ENCODE measurements around the gene HIGD2B. TPM values are rescaled to one million over a fixed set of nuclear protein-coding genes. Genes with fewer than 3 reads are reported as not detected.
A peak's percentile ranks its signal among the peaks of the same experiment; 100 is the strongest.
"Not testable (repeated sequence)": the region's sequence is repeated elsewhere in the genome, so short reads cannot be mapped to it uniquely, and the experiment has no call there.

The HIGD2B gene
- total and polyA plus RNA-seq, 3 donors from 2014 or later = 2.2 to 10.2 (median 2.4) TPM

GRCh38 chr15:72680931-72681330 lies 5.1 kb downstream of the HIGD2B start:
- whole genome bisulfite sequencing, 2 donors = 57 to 61% methylated on average over 3 of the region's 3 CpGs
- intact Hi-C loops (cut with DNase I; ENCODE audit: low total_unique reads) = no loop called here

GRCh38 chr15:72676838-72677237 lies 9.1 kb downstream of the HIGD2B start:
- H3K9me3 ChIP-seq = no peaks in the 10 kb centered on the region
- no peaks in the 10 kb centered on the region for H3K27me3 ChIP-seq
- H3K27ac ChIP-seq = no peak overlapping the region
- H3K36me3 ChIP-seq (ENCODE audit: low read depth, missing control alignments) = no peaks in the 10 kb centered on the region
- intact Hi-C loops (cut with DNase I; ENCODE audit: low total_unique reads) = no loop called here
- DNase-seq = no peak
- H3K4me3 ChIP-seq = no peak overlapping the region
- H3K4me1 ChIP-seq = no peaks in the 10 kb centered on the region
- TF ChIP-seq, protein P1, sequence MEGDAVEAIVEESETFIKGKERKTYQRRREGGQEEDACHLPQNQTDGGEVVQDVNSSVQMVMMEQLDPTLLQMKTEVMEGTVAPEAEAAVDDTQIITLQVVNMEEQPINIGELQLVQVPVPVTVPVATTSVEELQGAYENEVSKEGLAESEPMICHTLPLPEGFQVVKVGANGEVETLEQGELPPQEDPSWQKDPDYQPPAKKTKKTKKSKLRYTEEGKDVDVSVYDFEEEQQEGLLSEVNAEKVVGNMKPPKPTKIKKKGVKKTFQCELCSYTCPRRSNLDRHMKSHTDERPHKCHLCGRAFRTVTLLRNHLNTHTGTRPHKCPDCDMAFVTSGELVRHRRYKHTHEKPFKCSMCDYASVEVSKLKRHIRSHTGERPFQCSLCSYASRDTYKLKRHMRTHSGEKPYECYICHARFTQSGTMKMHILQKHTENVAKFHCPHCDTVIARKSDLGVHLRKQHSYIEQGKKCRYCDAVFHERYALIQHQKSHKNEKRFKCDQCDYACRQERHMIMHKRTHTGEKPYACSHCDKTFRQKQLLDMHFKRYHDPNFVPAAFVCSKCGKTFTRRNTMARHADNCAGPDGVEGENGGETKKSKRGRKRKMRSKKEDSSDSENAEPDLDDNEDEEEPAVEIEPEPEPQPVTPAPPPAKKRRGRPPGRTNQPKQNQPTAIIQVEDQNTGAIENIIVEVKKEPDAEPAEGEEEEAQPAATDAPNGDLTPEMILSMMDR (IDR thresholded peaks at IDR 0.05) = no peak
- no peak for TF ChIP-seq POLR2A (IDR thresholded peaks at IDR 0.05)
- 85 to 93% methylated on average over 4 of the region's 4 CpGs for WGBS, 2 donors

More at GRCh38 chr15:72680931-72681330, 5.1 kb downstream of the HIGD2B start:
- no peaks in the 10 kb centered on the region for H3K27me3 ChIP-seq
- TF ChIP-seq, protein P1 (IDR thresholded peaks at IDR 0.05) = no peak
- TF ChIP-seq POLR2A (IDR thresholded peaks at IDR 0.05) = no peak
- no peaks in the 10 kb centered on the region for H3K9me3 ChIP-seq
- no peaks in the 10 kb centered on the region for H3K4me1 ChIP-seq
- H3K36me3 ChIP-seq (ENCODE audit: low read depth, missing control alignments) = no peaks in the 10 kb centered on the region
- no peak overlapping the region for H3K4me3 ChIP-seq
- DNase-seq = no peak
- no peak overlapping the region for H3K27ac ChIP-seq

DNA sequence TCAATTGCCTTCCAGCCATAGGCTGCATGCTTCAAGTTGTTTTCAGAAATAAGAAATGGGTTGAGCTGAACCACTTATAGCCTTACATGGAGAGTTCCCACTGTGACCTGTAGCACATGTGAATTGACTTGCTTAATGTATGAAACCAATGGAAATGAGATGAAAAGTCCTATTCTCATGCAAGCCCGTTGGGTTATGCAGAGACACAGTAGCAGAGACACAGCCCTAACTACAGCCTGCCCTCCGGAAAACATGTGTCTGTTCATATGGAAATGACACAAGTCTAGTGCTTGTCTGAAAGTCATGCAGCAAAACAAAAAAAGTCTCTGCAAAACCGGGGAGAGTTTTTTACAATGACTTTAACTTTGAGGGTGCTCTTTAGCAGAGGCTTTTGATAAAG lies 14.5 kb downstream of the HIGD2B start:
- intact Hi-C loops (cut with DNase I; ENCODE audit: low total_unique reads) = no loop called here
- no peaks in the 10 kb centered on the region for H3K36me3 ChIP-seq (ENCODE audit: low read depth, missing control alignments)
- no peaks in the 10 kb centered on the region for H3K9me3 ChIP-seq
- no peaks in the 10 kb centered on the region for H3K27me3 ChIP-seq
- H3K27ac ChIP-seq = no peak overlapping the region
- TF ChIP-seq POLR2A (IDR thresholded peaks at IDR 0.05) = no peak
- TF ChIP-seq, protein P1 (IDR thresholded peaks at IDR 0.05) = no peak
- WGBS, 2 donors = 40 to 41% methylated on average over 3 of the region's 3 CpGs
- H3K4me1 ChIP-seq = no peaks in the 10 kb centered on the region
- H3K4me3 ChIP-seq = no peak overlapping the region
- no peak for DNase-seq

DNA sequence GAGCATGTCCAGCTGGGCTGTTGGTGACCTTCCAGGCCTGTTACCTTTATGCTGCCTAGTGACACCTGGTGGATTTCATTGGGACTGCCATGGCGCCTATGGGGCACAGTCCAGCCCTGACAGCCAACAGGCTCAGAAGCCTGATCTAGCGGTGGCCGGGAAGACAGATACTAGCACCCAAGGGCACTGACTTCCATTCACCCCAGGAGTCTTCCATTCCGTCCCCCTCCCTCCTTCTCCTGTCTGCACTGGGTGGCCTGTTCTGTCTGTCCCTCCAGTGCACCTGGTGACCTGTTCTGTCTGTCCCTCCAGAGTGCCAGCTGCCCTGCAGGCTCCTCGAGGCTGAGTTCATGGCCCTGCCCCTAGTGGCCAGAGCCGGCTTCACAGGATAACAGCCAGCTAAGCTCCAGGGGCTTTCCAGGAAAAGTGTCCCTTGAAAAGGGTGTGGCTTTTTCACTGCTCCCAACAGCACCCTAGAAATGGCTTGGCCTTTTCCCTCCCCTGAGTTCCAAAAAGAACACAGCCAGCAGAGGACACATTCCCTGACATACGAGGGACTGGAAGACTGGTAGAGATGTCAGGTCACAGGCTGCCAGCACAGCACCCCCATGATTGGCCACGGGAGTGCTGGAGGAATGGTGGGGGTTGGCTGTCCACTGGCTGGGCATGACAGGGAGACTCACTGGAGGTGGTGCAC lies 15.2 kb downstream of the HIGD2B start:
- H3K36me3 ChIP-seq (ENCODE audit: low read depth, missing control alignments); H3K27me3 ChIP-seq; H3K9me3 ChIP-seq; H3K27ac ChIP-seq; H3K4me3 ChIP-seq; H3K4me1 ChIP-seq; intact Hi-C loops (cut with DNase I; ENCODE audit: low total_unique reads): not testable (repeated sequence)
- DNase-seq = peak; percentile 85
- WGBS, 2 donors = 24 to 25% methylated on average over 5 to 8 of the region's 8 CpGs
- TF ChIP-seq, protein P1 (IDR thresholded peaks at IDR 0.05) = peak; percentile 48 to 65 (median 52)

- H3K9me3 ChIP-seq; DNase-seq; intact Hi-C loops (cut with DNase I; ENCODE audit: low total_unique reads); H3K36me3 ChIP-seq (ENCODE audit: low read depth, missing control alignments); H3K27ac ChIP-seq; H3K4me1 ChIP-seq; H3K27me3 ChIP-seq; H3K4me3 ChIP-seq: not testable (repeated sequence)
- WGBS, 2 donors = 100% methylated on average over 3 of the region's 6 CpGs
Measured at GRCh38 chr15:72669803-72670202, 16.2 kb downstream of the HIGD2B start.

- intact Hi-C loops (cut with DNase I; ENCODE audit: low total_unique reads); H3K36me3 ChIP-seq (ENCODE audit: low read depth, missing control alignments); H3K27me3 ChIP-seq; H3K4me1 ChIP-seq; H3K27ac ChIP-seq; DNase-seq; H3K4me3 ChIP-seq; H3K9me3 ChIP-seq: not testable (repeated sequence)
- 86% methylated on average over 3 of the region's 11 CpGs; no CpG with 5 or more reads in 1 of the 2 donors for WGBS, 2 donors
Measured at GRCh38 chr15:72665706-72666105, 20.3 kb downstream of the HIGD2B start.

DNA sequence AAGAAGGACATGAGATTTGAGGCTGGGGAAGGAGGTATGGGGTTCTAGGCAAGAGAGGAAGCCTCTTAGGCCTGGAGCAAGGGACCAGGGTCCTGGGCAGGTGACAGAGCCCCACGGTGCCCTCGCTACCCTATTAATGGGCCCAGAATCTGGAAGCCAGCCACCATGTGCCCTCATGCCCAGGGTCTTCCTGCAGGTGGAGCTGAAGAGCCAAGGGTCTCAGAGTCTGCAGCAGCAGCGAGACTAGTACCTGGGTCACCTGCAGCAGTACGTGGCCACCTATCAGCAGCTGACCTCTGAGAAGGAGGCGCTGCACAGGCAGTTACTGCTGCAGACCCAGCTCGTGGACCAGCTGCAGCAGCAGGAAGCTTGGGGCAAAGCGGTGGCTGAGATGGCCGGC lies 22.1 kb downstream of the HIGD2B start:
- 71% methylated on average over 2 of the region's 8 CpGs; no CpG with 5 or more reads in 1 of the 2 donors for WGBS, 2 donors
- H3K9me3 ChIP-seq; H3K4me3 ChIP-seq; H3K36me3 ChIP-seq (ENCODE audit: low read depth, missing control alignments); H3K27me3 ChIP-seq; intact Hi-C loops (cut with DNase I; ENCODE audit: low total_unique reads); DNase-seq; H3K4me1 ChIP-seq; H3K27ac ChIP-seq: not testable (repeated sequence)

- H3K4me3 ChIP-seq; DNase-seq; intact Hi-C loops (cut with DNase I; ENCODE audit: low total_unique reads); H3K9me3 ChIP-seq; H3K4me1 ChIP-seq; H3K27ac ChIP-seq; H3K36me3 ChIP-seq (ENCODE audit: low read depth, missing control alignments); H3K27me3 ChIP-seq: not testable (repeated sequence)
- 50 to 85% methylated on average over 2 to 10 of the region's 10 CpGs for WGBS, 2 donors
Measured at GRCh38 chr15:72661081-72661480, 24.9 kb downstream of the HIGD2B start.

Data from testis (tissue), 3 donors.